Upper lobe of left lung (tissue), 4 donors: ENCODE data around the gene TENM3.

Experiments
- EP300 ChIP-seq, 4 donors: sonication (generic); formaldehyde crosslinking; IDR thresholded peaks; one replicate each; pipeline ENCODE4 v1.5.1; 2017; ENCODE audit warnings: antibody characterized with exemption in 4 of 4, control low read depth in 2 of 4
- POLR2A ChIP-seq, 4 donors: fragments of 450-650 bp; IDR thresholded peaks; one replicate each; pipeline ENCODE4 v1.5.1; 2016 to 2017; ENCODE audit warnings: antibody characterized with exemption in 4 of 4, mild to moderate bottlenecking in 2 of 4
- POLR2AphosphoS5 ChIP-seq, 2 donors: sonication (generic); formaldehyde crosslinking; IDR thresholded peaks; one replicate each; pipeline ENCODE4 v1.5.1; 2017; ENCODE audit warnings: antibody characterized with exemption in 2 of 2
- TF ChIP-seq, protein P1 (sequence below), 6 experiments: fragments of 450-650 bp in 4 of 6; fragments of 200-600 bp in 2 of 6; sonication (generic) in 2 of 6; IDR thresholded peaks; one replicate each; pipeline ENCODE4 v1.5.1; 2016 to 2019; ENCODE audit warnings: antibody characterized with exemption in 6 of 6

DNA sequence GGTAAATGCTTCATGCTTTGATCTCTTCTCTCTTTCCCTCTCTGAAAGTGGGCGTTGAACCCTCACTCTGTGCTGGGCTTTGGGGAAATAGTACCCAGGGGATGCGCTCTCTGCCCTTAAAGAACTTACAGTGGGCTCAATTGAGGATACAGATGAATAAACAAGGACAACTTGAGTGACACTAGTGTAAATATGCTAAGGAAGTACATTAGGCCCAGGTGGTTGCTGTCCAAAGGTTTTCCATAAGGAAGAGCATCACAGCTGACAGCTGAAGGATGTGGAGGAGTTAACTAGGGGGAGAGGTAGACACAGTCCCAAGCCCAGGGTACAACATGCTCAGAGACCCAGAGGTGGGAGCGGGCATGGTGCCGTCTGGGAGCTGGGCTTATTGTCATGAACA lies 49.4 kb downstream of the TENM3 start:
- TF ChIP-seq, protein P1, sequence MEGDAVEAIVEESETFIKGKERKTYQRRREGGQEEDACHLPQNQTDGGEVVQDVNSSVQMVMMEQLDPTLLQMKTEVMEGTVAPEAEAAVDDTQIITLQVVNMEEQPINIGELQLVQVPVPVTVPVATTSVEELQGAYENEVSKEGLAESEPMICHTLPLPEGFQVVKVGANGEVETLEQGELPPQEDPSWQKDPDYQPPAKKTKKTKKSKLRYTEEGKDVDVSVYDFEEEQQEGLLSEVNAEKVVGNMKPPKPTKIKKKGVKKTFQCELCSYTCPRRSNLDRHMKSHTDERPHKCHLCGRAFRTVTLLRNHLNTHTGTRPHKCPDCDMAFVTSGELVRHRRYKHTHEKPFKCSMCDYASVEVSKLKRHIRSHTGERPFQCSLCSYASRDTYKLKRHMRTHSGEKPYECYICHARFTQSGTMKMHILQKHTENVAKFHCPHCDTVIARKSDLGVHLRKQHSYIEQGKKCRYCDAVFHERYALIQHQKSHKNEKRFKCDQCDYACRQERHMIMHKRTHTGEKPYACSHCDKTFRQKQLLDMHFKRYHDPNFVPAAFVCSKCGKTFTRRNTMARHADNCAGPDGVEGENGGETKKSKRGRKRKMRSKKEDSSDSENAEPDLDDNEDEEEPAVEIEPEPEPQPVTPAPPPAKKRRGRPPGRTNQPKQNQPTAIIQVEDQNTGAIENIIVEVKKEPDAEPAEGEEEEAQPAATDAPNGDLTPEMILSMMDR (IDR thresholded peaks at IDR 0.05), result no peak
- TF ChIP-seq EP300 (IDR thresholded peaks at IDR 0.05) (no peak), POLR2AphosphoS5 (IDR thresholded peaks at IDR 0.05) (no peak), POLR2A (IDR thresholded peaks at IDR 0.05) (no peak)
